Embryonic facial prominence (tissue), 1 donor: ENCODE results near the gene KRTAP6-3.

Experiments used
- DNase-seq: peaks from one replicate; pipeline ENCODE4 v3.0.0-alpha.2; 2016; ENCODE audit errors: extremely low spot score

KRTAP6-3 gene

GRCh38 chr21:30592140-30592539, at the start of gene KRTAP6-3:
Gene KRTAP6-3, plus strand, starts transcription at chr21:30592440. Its CDS starts 6 bp downstream, at chr21:30592446.
- DNase-seq = no peak

GRCh38 chr21:30552782-30553181, 39.5 kb upstream of the KRTAP6-3 start:
- DNase-seq = no peak

DNA sequence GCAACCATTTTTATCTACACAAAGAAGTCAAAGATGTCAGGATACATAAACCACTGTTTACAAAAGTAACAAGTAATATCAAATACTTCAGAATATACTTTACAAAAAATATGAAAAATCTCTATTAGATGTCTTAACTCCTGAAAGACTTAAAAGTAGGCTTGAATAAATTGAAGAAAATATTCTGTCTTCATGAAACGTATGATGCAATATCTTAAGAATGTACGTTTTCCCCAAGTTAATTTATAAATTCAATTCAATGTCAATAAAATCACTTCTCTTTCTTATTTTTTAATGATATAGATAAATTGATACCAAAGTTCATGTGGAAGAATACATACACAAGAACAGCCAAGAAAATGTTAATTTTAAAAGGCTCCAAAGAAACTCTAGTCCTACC, 37.1 kb upstream of the KRTAP6-3 start:
- no peak for DNase-seq

GRCh38 chr21:30561264-30561895, 30.9 kb upstream of the KRTAP6-3 start, which contains the start of gene KRTAP19-7:
Gene KRTAP19-7, minus strand, starts transcription at chr21:30561314. Its CDS starts 25 bp downstream, at chr21:30561289.
- no peak for DNase-seq

DNA sequence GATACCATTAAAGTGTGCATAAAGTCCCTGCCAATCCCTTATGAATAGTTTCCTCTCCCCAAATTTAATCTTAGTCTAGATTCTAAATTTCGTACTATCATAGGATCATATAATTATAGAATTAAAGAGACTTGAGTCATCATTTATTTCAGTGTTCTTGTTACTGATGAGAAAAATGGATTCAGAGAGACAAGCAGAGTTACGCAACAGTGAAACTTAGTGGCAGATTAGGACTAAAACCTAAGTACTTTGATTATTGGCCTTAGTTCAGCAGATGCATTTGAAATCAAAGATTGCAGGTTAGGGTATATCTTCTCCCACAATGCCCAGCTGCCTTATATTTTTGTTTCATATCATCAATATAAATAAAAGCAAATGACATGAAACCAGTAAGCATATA, 30.3 kb upstream of the KRTAP6-3 start:
- DNase-seq = no peak

GRCh38 chr21:30563072-30563471, 29.2 kb upstream of the KRTAP6-3 start:
- no peak for DNase-seq

- DNase-seq = no peak
Measured at GRCh38 chr21:30563630-30564029, 28.6 kb upstream of the KRTAP6-3 start.

DNA sequence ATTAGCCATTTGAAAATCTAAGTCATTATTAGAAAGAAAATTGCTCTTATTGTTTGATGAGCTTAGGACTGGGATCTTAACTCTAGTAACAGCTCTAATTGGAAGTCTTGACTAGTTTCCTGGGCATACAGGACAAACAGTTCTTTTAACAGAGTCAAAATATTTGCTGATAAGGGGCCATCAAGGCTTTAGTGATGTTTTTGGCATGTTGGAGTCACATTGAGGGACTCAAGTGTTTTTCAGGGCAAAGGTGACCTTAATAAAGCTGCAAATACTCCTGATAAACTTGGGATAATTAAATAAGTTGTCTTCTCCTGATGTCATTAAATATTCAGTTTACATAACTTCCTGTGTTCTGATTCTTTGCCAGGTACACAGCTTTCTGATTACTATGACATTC, 24.6 kb upstream of the KRTAP6-3 start:
- DNase-seq = no peak

DNA sequence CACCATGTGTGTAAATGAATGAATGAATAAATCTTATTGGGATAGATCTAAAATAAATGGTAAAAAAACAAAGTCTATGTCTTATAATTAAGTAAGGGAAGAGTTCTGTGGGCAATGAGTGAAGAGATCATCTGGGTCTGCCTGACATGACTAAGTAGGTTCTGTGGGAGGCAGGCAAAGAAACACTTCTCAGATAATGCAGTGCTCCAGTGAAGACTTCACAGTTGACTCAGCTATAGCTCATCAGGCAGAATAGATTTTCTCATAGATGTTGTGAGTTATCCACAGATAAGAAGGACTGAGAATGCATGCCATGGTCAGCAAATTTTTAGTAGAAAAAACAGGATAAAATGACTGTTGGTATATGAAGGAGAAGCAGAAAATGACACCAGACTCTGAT, 14.5 kb upstream of the KRTAP6-3 start:
- DNase-seq = no peak

DNA sequence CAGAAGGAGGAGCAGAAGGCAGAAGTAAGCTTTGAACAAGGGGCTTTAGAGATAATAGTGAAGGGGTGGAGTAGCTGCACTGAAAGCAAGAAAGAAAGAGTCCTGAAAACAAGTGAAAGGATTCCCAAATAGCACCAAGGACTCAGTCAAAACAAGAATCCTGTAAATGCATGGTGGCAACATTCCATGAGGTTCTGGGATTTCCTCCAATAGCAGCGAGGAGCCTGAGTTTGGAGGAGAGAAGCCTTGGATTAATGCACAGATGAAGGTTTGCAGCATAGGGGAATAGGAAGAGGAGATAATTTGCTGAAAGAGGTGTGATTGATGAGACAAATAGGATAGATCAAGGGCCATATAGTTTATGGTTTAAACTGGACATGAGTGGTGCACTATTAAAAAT, 12.9 kb upstream of the KRTAP6-3 start:
- DNase-seq = no peak

DNA sequence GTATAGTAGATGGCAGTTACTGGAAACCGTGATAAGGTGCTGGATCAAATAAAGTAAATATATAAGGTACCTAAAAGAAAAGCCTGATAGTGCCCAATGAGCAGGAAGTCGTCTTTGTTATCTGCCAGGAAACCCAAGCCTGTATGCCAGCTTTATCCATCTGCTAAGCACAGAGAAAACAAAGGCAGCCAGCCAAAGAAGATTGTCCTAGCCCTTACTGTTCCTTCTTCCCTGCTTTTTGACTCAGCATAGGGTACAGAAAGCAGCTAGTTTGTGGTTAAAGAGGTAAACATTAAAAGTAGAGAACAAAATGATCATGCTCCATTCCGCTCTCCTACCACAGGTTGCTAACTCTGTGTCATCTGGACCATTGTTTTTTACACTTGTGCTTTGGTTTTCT, 12.1 kb upstream of the KRTAP6-3 start:
- DNase-seq = no peak

GRCh38 chr21:30582870-30583269, 9.4 kb upstream of the KRTAP6-3 start:
- DNase-seq = no peak

- no peak for DNase-seq
Measured at GRCh38 chr21:30590297-30590696, 1.9 kb upstream of the KRTAP6-3 start, which contains the start of gene KRTAP22-2. Gene KRTAP22-2, minus strand, starts transcription at chr21:30590397.

GRCh38 chr21:30598802-30599201, 6.6 kb downstream of the KRTAP6-3 start, which contains the start of gene KRTAP6-2:
Gene KRTAP6-2, minus strand, starts transcription at chr21:30598902. Its CDS starts 28 bp downstream, at chr21:30598874.
- DNase-seq = no peak

DNA sequence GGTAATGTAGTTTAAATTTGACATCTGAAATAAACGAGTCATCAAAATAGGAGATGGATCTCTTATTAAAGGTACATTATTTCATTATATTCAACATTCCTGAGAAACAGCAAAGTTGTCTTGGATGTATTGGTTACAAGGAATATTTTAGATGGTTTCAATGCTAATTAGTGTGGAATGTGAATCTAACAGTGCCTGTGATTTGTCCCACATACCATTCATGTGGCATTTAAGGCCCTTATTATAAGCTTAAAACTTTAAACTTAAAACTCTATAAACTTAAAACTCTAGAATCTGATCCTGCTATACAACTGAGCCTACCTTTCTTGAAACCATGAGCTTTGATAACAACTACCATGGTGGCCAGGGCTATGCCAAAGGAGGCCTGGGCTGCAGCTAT, 8.5 kb downstream of the KRTAP6-3 start, which contains the start of gene KRTAP22-1:
KRTAP22-1 (plus strand) TSS at position 301 of the 400 bp plus-strand sequence.
- no peak for DNase-seq

DNA sequence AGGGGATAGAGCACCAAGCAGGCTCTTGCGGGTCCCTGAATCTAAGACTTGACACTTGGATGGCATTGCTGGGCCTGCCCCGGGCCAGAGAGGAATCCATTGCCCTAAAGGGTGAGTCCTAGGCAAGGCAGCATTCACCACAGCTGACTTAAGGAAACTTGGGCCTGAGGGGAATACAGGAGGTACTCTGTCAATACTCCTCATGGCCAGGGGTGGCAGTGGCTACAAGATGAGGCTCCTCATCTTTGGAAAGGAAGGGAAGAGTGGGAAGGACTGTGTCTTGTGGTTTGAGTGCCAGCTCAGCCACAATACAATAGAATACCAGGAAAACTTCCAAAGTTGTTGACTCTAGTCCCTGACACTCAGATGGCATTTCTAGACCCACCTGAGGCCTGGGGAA, 13.7 kb downstream of the KRTAP6-3 start:
- DNase-seq = no peak

DNA sequence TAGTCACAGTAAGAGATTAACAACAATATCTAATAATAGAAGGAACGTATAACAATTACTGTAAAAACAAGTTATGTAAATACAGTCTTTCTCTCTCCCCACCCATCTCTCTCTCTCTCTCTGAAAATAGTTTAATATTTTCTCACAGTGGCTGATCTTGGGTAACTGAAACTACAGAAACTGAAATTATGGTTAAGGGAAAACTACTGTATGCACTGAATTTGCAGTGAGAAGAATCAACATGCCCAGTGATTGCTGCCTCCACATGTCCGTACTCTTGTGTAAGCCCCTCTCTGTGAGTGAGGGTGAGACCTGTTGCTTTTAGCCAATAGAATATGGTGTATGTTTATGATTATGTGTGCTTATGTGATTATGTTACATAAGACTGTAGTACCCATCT, 19.9 kb downstream of the KRTAP6-3 start:
- DNase-seq = no peak

GRCh38 chr21:30613836-30614235, 21.6 kb downstream of the KRTAP6-3 start, which contains the start of gene KRTAP6-1:
Gene KRTAP6-1, minus strand, starts transcription at chr21:30613930. Its CDS starts 26 bp downstream, at chr21:30613904.
- DNase-seq = no peak

DNA sequence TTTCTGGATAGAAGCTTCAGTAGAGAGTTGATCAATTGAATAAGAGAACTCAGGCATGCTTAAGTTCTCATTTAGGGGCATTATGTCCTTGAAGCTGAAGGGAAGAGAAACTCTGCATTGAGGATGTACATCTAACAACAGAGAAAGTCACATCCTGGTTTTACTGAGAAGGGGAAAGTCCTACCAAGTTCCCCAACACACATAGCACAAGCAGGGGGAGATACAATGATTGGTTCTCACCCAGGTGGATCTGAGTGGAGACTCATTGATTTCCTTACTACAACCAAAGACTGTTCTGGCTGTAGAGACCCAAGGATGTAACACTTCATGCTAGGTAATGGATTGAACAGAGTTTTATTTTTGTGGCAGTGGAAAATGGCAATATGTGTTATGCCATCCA, 23.0 kb downstream of the KRTAP6-3 start:
- no peak for DNase-seq

DNA sequence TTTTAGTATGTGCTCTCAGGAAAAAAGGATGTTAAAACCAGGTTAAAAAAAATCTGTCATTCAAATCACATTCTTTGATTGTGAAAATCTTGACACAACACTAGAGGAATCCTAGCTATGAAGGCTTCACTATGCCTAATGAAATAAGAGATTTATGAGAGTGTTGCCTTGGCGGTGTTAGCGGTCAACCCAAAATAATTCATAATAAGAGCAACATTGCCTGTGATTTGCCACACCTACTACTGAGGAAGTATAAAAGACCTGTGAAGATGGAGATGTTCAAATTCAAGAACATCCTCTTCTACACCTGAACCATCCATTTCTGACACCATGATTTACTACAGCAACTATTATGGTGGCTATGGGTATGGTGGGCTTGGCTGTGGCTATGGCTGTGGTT, 23.9 kb downstream of the KRTAP6-3 start, which contains the start of gene KRTAP20-1:
KRTAP20-1 (plus strand) TSS at position 301 of the 400 bp plus-strand sequence; CDS start at position 331, 30 bp downstream.
- DNase-seq = no peak

DNA sequence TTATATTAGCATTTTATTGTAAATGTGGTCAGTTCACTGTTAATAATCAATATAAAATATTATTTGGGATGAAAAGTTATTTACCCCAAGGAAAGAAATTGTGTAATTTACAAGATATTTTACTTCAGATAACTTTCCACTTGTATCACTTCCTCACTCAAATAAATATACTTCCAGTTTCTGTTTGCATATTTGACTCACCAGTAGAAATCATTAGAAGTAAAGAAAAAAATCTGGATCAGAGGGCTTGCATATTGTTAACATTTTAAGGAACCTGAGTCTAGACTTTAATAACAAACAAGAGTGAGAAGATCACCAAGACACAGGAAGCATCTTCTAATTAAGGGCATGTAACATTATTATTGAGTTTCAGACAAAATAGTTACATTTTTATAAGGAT, 27.8 kb downstream of the KRTAP6-3 start:
- DNase-seq = no peak

GRCh38 chr21:30620522-30620921, 28.3 kb downstream of the KRTAP6-3 start, which contains the start of gene KRTAP20-4:
Gene KRTAP20-4, plus strand, starts transcription at chr21:30620627.
- DNase-seq = no peak

GRCh38 chr21:30623362-30623761, 31.1 kb downstream of the KRTAP6-3 start:
- DNase-seq = no peak
